ENCODE measurements around the gene CYBC1. TPM values are rescaled to one million over a fixed set of nuclear protein-coding genes. Genes with fewer than 3 reads are reported as not detected.

CYBC1 gene
- total and polyA plus RNA-seq, 2 of the 4 experiments (the other 2 are of a cell fraction), result 75.1 to 76.7 TPM

GRCh38 chr17:82397449-82398335 is 52.9 kb downstream of the CYBC1 start:
- H3K4me2 ChIP-seq (ENCODE audit: low read depth, low read length), result no peak overlapping the region
- H4K91ac ChIP-seq (ENCODE audit: insufficient read depth, low read depth, low read length), result no peak overlapping the region
- POLR2A ChIA-PET (ENCODE audit: unreplicated experiment), result no interaction called here
- no peak overlapping the region for H4K5ac ChIP-seq (ENCODE audit: low read depth, low read length)
- no peak overlapping the region for H3K4me3 ChIP-seq (ENCODE audit: insufficient read depth, low read depth, low read length)
- CTCF ChIA-PET, result no interaction called here
- no peak overlapping the region for H2BK15ac ChIP-seq (ENCODE audit: low read depth, low read length)
- dilution Hi-C loops (cut with HindIII; ENCODE audit: low sequenced_read_pairs, unreplicated experiment) (no loop called here), in situ Hi-C loops (cut with MboI; ENCODE audit: low sequenced_read_pairs) (no loop called here), intact Hi-C loops (cut with micrococcal nuclease) (no loop called here)
- no peak overlapping the region for H2BK120ac ChIP-seq (ENCODE audit: low read depth, low read length)
- WGBS, 2 experiments (ENCODE audit: extremely low coverage in 2 of 2, insufficient read length in 1 of 2), result 87% methylated on average over 6 of the region's 38 CpGs; no CpG with 5 or more reads in 1 of the 2 experiments
- no peak overlapping the region for H3K23ac ChIP-seq (ENCODE audit: low read depth, low read length)
- no peak overlapping the region for H3K14ac ChIP-seq (replicated peaks; ENCODE audit: low read depth, low read length)
- H3K9me3 ChIP-seq (ENCODE audit: control insufficient read depth, insufficient read depth, low read length), result no peaks in the 10 kb centered on the region
- no peak overlapping the region for H2BK5ac ChIP-seq (ENCODE audit: low read depth, low read length, poor library complexity, severe bottlenecking)
- no peaks in the 10 kb centered on the region for H3K79me1 ChIP-seq (ENCODE audit: low read depth in 1 of 2, low read length in 2 of 2)
- H3K36me3 ChIP-seq (ENCODE audit: control insufficient read depth, insufficient read depth, low read length), result peaks cover 3% of the 10 kb centered on the region; the same call in 1 of the 2 replicates
- no peaks in the 10 kb centered on the region for H3K9me1 ChIP-seq (ENCODE audit: insufficient read depth, low read length)
- H4K8ac ChIP-seq (ENCODE audit: low read depth in 2 of 2, low read length in 2 of 2), result no peak overlapping the region
- DNase-seq (no peak), ATAC-seq (ENCODE audit: low read depth) (no peak)
- H3K18ac ChIP-seq (ENCODE audit: low read depth, low read length), result no peak overlapping the region
- H2AK9ac ChIP-seq (replicated peaks; ENCODE audit: low read depth, low read length, poor library complexity), result peak overlapping the region; percentile 0
- BruUV-seq (replicated peaks), result no TSS peak
- peak overlapping the region; percentile 56; the same call in 1 of the 2 replicates for H2AK5ac ChIP-seq (ENCODE audit: low read depth, low read length)
- H3K56ac ChIP-seq (ENCODE audit: extremely low read depth, insufficient read depth, low read length), result no peak overlapping the region
- no peak for TF ChIP-seq ELK1 (IDR thresholded peaks at IDR 0.05; ENCODE audit: borderline replicate concordance, low read depth, low read length)
- TF ChIP-seq FOS (IDR thresholded peaks at IDR 0.05; ENCODE audit: low read depth, low read length), result no peak
- no peak for TF ChIP-seq RFX5 (IDR thresholded peaks at IDR 0.05; ENCODE audit: low read depth, low read length)
- TF ChIP-seq RCOR1 (IDR thresholded peaks at IDR 0.05; ENCODE audit: insufficient replicate concordance, low read length), result no peak
- no peak for TF ChIP-seq RAD21 (IDR thresholded peaks at IDR 0.05; ENCODE audit: low read length)
- no peak for TF ChIP-seq NFE2L2 (IDR thresholded peaks at IDR 0.05; ENCODE audit: low read depth, low read length)
- TF ChIP-seq MAFK (IDR thresholded peaks at IDR 0.05; ENCODE audit: low read depth, low read length), result no peak
- no peak for TF ChIP-seq CEBPB (IDR thresholded peaks at IDR 0.05; ENCODE audit: low read depth, low read length)
- TF ChIP-seq SMC3 (IDR thresholded peaks at IDR 0.05; ENCODE audit: low read depth, low read length), result no peak
- no peak for TF ChIP-seq MAZ (IDR thresholded peaks at IDR 0.05; ENCODE audit: borderline replicate concordance, low read depth, low read length)
- TF ChIP-seq POLR2A (IDR thresholded peaks at IDR 0.05; ENCODE audit: low read depth, low read length), result no peak
- TF ChIP-seq CTCF (conservative IDR thresholded peaks at IDR 0.05; ENCODE audit: low read depth, low read length), result no peak
- peaks cover 7% of the 10 kb centered on the region for H4K20me1 ChIP-seq (ENCODE audit: insufficient read depth, low read length)
- H2BK20ac ChIP-seq (ENCODE audit: low read depth, low read length), result no peak overlapping the region
- H3K27ac ChIP-seq (ENCODE audit: insufficient read depth, low read length), result no peak overlapping the region
- H3K4me1 ChIP-seq (ENCODE audit: control insufficient read depth, insufficient read depth, low read length), result peaks cover 12% of the 10 kb centered on the region
- no peak overlapping the region for H2AFZ ChIP-seq (replicated peaks; ENCODE audit: low read length, poor library complexity)
- H3K4ac ChIP-seq (ENCODE audit: low read depth, low read length), result no peak overlapping the region; the same call in 1 of the 2 replicates
- no peaks in the 10 kb centered on the region for H3K27me3 ChIP-seq (ENCODE audit: control insufficient read depth, insufficient read depth, low read length)
- no peak overlapping the region for H3K9ac ChIP-seq (ENCODE audit: low read depth, low read length)

Measured in IMR-90 (cell line).